HepG2 (cell line): ENCODE data around the gene PRPSAP1. TPM values are rescaled to one million over a fixed set of nuclear protein-coding genes. Genes with fewer than 3 reads are reported as not detected.

Experiments used
- ATM ChIP-seq: fragments of 450-650 bp; IDR thresholded peaks from 2 replicates; pipeline ENCODE4 v1.7.1; 2017; ENCODE audit warnings: mild to moderate bottlenecking, borderline replicate concordance
- BRD4 ChIP-seq: sonication (generic); formaldehyde crosslinking; IDR thresholded peaks from 2 replicates; pipeline ENCODE4 v1.4.0; 2020; ENCODE audit warnings: missing genetic modification reagents
- DR1 ChIP-seq: sonication (generic); formaldehyde crosslinking; IDR thresholded peaks from 2 replicates; pipeline ENCODE4 v1.8.0; 2021; ENCODE audit warnings: mild to moderate bottlenecking, missing genetic modification reagents, inconsistent platforms
- EED ChIP-seq: sonication (generic); formaldehyde crosslinking; IDR thresholded peaks from 2 replicates; pipeline ENCODE4 v1.5.0; 2020; ENCODE audit warnings: mild to moderate bottlenecking, missing genetic modification reagents
- GTF2F1 ChIP-seq: fragments of 150-350 bp; IDR thresholded peaks from 2 replicates; pipeline ENCODE4 v1.6.1; 2014; ENCODE audit warnings: low read length
- HNRNPK ChIP-seq: fragments of 200-400 bp; formaldehyde crosslinking; IDR thresholded peaks from 2 replicates; pipeline ENCODE4 v1.6.1; 2018; ENCODE audit warnings: low read length, low read depth, moderate library complexity, mild to moderate bottlenecking; ENCODE audit not compliant: poor library complexity, severe bottlenecking
- MAF1 ChIP-seq: sonication (generic); formaldehyde crosslinking; IDR thresholded peaks from 2 replicates; pipeline ENCODE4 v1.5.0; 2020; ENCODE audit warnings: missing genetic modification reagents, borderline replicate concordance
- SAP130 ChIP-seq: IDR thresholded peaks from 2 replicates; pipeline ENCODE4 v1.6.1; 2016; ENCODE audit warnings: low read depth
- SNAPC2 ChIP-seq: sonication (generic); formaldehyde crosslinking; IDR thresholded peaks from 2 replicates; pipeline ENCODE4 v1.8.1; 2022; ENCODE audit warnings: mild to moderate bottlenecking, missing genetic modification reagents
- SP4 ChIP-seq: sonication (generic); formaldehyde crosslinking; IDR thresholded peaks from 2 replicates; pipeline ENCODE4 v1.8.1; 2023; ENCODE audit warnings: mild to moderate bottlenecking, missing genetic modification reagents
- TSC22D2 ChIP-seq: sonication (generic); formaldehyde crosslinking; IDR thresholded peaks from 2 replicates; pipeline ENCODE4 v1.5.1; 2020; ENCODE audit warnings: missing genetic modification reagents, mild to moderate bottlenecking, borderline replicate concordance
- ZFP90 ChIP-seq: sonication (generic); formaldehyde crosslinking; IDR thresholded peaks from 2 replicates; pipeline ENCODE4 v1.8.0; 2022; ENCODE audit warnings: missing genetic modification reagents, mild to moderate bottlenecking, inconsistent platforms, borderline replicate concordance
- ZNF121 ChIP-seq: sonication (generic); formaldehyde crosslinking; IDR thresholded peaks from 2 replicates; pipeline ENCODE4 v1.5.0; 2020; ENCODE audit warnings: mild to moderate bottlenecking, missing genetic modification reagents
- ZNF180 ChIP-seq: sonication (generic); formaldehyde crosslinking; IDR thresholded peaks from 2 replicates; pipeline ENCODE4 v1.4.0; 2020; ENCODE audit warnings: low read depth, missing genetic modification reagents, borderline replicate concordance
- ZNF205 ChIP-seq: IDR thresholded peaks from 2 replicates; pipeline ENCODE4 v1.6.1; 2018; ENCODE audit warnings: missing biosample characterization, missing genetic modification reagents
- ZNF615 ChIP-seq: sonication (generic); formaldehyde crosslinking; IDR thresholded peaks from 2 replicates; pipeline ENCODE4 v1.5.0; 2020; ENCODE audit warnings: mild to moderate bottlenecking, missing genetic modification reagents, borderline replicate concordance
- ZNF644 ChIP-seq: IDR thresholded peaks from 2 replicates; pipeline ENCODE4 v1.6.1; 2016; ENCODE audit warnings: low read depth
- ZNF83 ChIP-seq: sonication (generic); formaldehyde crosslinking; IDR thresholded peaks from 2 replicates; pipeline ENCODE4 v1.4.0; 2020; ENCODE audit warnings: missing genetic modification reagents, mild to moderate bottlenecking, borderline replicate concordance
- polyA plus RNA-seq, 8 experiments: library from polyadenylated mRNA; depleted of rRNA in 3 of 8; stranded (reverse) in 7 of 8; unstranded in 1 of 8; fragments of >200 nt; fragmentation: Illumina TruSeq in 4 of 8; extraction: Trizol in 4 of 8; gene quantifications; 2 replicates each; pipeline versions ENCODE4 v1.2.1 to v1.2.3, GENCODE V29; 2011 to 2016; ENCODE audit warnings: low read depth in 4 of 8, missing spikeins in 1 of 8, mixed read lengths in 1 of 8; ENCODE audit not compliant: insufficient read depth in 1 of 8
- total RNA-seq, 5 experiments: library from RNA; depleted of rRNA; stranded (reverse); fragments of >200 nt; fragmentation: Illumina TruSeq; extraction: Trizol; gene quantifications; 2 replicates each; pipeline ENCODE4 v1.2.3, GENCODE V29; 2016; ENCODE audit warnings: low read depth in 1 of 5
- TF ChIP-seq, protein P1 (sequence below): sonication (generic); formaldehyde crosslinking; IDR thresholded peaks from 2 replicates; pipeline ENCODE4 v1.4.0; 2020; ENCODE audit warnings: missing genetic modification reagents
- TF ChIP-seq, protein P2 (sequence below): conservative IDR thresholded peaks from 2 replicates; pipeline ENCODE4 v1.6.1; 2018; ENCODE audit warnings: missing genetic modification reagents
- TF ChIP-seq, protein P3 (sequence below): sonication (generic); formaldehyde crosslinking; IDR thresholded peaks from 2 replicates; pipeline ENCODE4 v1.5.1; 2020; ENCODE audit warnings: missing genetic modification reagents, mild to moderate bottlenecking, borderline replicate concordance
- TF ChIP-seq, protein P4 (sequence below): sonication (generic); formaldehyde crosslinking; IDR thresholded peaks from 2 replicates; pipeline ENCODE4 v1.4.0; 2020; ENCODE audit warnings: missing genetic modification reagents
- TF ChIP-seq, protein P5 (sequence below): sonication (generic); formaldehyde crosslinking; IDR thresholded peaks from 2 replicates; pipeline ENCODE4 v1.4.0; 2020; ENCODE audit warnings: missing genetic modification reagents

The PRPSAP1 gene
- total and polyA plus RNA-seq, 2 of the 13 experiments (the other 11 are each of a cell fraction or from before 2014, with no cell fraction given): 91.1 to 314 TPM

DNA sequence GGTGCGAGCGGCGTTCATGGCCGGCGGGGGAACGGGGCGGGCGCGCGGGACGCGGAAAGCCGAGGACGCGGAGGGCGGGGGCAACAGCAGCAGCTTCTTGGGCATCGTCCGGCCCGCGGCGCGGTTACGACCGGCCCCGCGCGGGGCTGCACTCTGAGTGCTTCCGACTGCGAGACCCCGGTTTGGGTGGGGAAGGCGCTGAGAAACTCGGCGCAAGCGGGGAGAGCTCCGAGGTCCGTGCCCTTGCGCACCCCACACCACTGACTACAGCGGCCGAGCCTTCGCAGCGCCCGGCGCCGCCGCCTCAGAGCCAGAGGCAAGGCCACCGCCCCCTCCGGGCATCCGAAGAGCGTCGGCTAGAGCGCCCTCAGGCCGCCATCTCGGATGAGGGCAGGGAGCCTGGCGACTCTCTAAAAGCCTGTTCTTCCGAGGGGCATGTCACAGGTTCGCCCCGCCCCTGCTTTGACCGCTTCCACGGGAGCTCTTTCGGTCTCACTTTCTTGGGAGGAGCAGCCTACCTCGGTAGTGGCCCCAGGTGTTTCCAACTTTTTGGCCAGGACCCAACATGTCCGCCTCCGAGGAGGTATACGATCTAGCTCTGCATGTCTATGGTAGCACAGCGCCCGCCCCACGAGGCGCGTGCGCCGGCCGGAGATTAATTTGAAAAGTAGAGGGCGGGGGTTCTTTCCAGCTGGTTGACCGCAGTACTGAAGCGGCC is at the start of gene PRPSAP1 (continued):
- TF ChIP-seq BRD4 (CRISPR knock-in tag) (no peak; the same call in none of the 2 replicates), ZNF121 (peak; percentile 69; the same call in 1 of the 2 replicates), SP4 (peak; percentile 91), SAP130 (CRISPR knock-in tag) (peak; percentile 97), ZNF83 (CRISPR knock-in tag) (peak; percentile 96; the same call in 1 of the 2 replicates), ZNF644 (CRISPR knock-in tag) (no peak), ZNF180 (CRISPR knock-in tag) (0 out of 2 replicates have a peak, but pooled peaks have one; percentile 35), GTF2F1 (peak; percentile 64; the same call in 1 of the 2 replicates), EED (peak; percentile 65; the same call in 1 of the 2 replicates), ZNF205 (peak; percentile 78), ZNF615 (CRISPR knock-in tag) (peak; percentile 72; the same call in 1 of the 2 replicates), MAF1 (CRISPR knock-in tag) (no peak), ATM (no peak), TSC22D2 (CRISPR knock-in tag) (0 out of 2 replicates have a peak, but pooled peaks have one; percentile 75), DR1 (CRISPR knock-in tag) (peak; percentile 87), HNRNPK (peak; percentile 56), ZFP90 (CRISPR knock-in tag) (peak; percentile 90), SNAPC2 (CRISPR knock-in tag) (no peak)
- TF ChIP-seq, protein P1, sequence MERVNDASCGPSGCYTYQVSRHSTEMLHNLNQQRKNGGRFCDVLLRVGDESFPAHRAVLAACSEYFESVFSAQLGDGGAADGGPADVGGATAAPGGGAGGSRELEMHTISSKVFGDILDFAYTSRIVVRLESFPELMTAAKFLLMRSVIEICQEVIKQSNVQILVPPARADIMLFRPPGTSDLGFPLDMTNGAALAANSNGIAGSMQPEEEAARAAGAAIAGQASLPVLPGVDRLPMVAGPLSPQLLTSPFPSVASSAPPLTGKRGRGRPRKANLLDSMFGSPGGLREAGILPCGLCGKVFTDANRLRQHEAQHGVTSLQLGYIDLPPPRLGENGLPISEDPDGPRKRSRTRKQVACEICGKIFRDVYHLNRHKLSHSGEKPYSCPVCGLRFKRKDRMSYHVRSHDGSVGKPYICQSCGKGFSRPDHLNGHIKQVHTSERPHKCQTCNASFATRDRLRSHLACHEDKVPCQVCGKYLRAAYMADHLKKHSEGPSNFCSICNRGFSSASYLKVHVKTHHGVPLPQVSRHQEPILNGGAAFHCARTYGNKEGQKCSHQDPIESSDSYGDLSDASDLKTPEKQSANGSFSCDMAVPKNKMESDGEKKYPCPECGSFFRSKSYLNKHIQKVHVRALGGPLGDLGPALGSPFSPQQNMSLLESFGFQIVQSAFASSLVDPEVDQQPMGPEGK (CRISPR knock-in tag): peak; percentile 53; the same call in 1 of the 2 replicates
- TF ChIP-seq, protein P2, sequence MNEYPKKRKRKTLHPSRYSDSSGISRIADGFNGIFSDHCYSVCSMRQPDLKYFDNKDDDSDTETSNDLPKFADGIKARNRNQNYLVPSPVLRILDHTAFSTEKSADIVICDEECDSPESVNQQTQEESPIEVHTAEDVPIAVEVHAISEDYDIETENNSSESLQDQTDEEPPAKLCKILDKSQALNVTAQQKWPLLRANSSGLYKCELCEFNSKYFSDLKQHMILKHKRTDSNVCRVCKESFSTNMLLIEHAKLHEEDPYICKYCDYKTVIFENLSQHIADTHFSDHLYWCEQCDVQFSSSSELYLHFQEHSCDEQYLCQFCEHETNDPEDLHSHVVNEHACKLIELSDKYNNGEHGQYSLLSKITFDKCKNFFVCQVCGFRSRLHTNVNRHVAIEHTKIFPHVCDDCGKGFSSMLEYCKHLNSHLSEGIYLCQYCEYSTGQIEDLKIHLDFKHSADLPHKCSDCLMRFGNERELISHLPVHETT (CRISPR knock-in tag): peak; percentile 89
- TF ChIP-seq, protein P3, sequence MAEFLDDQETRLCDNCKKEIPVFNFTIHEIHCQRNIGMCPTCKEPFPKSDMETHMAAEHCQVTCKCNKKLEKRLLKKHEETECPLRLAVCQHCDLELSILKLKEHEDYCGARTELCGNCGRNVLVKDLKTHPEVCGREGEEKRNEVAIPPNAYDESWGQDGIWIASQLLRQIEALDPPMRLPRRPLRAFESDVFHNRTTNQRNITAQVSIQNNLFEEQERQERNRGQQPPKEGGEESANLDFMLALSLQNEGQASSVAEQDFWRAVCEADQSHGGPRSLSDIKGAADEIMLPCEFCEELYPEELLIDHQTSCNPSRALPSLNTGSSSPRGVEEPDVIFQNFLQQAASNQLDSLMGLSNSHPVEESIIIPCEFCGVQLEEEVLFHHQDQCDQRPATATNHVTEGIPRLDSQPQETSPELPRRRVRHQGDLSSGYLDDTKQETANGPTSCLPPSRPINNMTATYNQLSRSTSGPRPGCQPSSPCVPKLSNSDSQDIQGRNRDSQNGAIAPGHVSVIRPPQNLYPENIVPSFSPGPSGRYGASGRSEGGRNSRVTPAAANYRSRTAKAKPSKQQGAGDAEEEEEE (CRISPR knock-in tag): peak; percentile 90; the same call in 1 of the 2 replicates
- TF ChIP-seq, protein P4, sequence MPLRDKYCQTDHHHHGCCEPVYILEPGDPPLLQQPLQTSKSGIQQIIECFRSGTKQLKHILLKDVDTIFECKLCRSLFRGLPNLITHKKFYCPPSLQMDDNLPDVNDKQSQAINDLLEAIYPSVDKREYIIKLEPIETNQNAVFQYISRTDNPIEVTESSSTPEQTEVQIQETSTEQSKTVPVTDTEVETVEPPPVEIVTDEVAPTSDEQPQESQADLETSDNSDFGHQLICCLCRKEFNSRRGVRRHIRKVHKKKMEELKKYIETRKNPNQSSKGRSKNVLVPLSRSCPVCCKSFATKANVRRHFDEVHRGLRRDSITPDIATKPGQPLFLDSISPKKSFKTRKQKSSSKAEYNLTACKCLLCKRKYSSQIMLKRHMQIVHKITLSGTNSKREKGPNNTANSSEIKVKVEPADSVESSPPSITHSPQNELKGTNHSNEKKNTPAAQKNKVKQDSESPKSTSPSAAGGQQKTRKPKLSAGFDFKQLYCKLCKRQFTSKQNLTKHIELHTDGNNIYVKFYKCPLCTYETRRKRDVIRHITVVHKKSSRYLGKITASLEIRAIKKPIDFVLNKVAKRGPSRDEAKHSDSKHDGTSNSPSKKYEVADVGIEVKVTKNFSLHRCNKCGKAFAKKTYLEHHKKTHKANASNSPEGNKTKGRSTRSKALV (CRISPR knock-in tag): peak; percentile 85; the same call in 1 of the 2 replicates
- TF ChIP-seq, protein P5, sequence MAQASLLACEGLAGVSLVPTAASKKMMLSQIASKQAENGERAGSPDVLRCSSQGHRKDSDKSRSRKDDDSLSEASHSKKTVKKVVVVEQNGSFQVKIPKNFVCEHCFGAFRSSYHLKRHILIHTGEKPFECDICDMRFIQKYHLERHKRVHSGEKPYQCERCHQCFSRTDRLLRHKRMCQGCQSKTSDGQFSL (CRISPR knock-in tag): peak; percentile 69
